Fibroblast of pulmonary artery (primary cell): ENCODE measurements around the gene IL31RA.

Source experiments
- DNase-seq: peaks from one replicate; pipeline ENCODE4 v3.0.0-alpha.2; 2010; ENCODE audit warnings: low read depth
- H3K4me3 ChIP-seq: replicated peaks from 2 replicates; pipeline ENCODE4 v1.5.1; 2011; ENCODE audit warnings: low read depth, mild to moderate bottlenecking, control low read depth, low read length, moderate library complexity
- TF ChIP-seq, protein P1 (sequence below): IDR thresholded peaks from 2 replicates; pipeline ENCODE4 v1.5.1; 2011; ENCODE audit warnings: mild to moderate bottlenecking, control low read depth, low read length, inconsistent platforms; ENCODE audit errors: missing control alignments

Gene IL31RA

DNA sequence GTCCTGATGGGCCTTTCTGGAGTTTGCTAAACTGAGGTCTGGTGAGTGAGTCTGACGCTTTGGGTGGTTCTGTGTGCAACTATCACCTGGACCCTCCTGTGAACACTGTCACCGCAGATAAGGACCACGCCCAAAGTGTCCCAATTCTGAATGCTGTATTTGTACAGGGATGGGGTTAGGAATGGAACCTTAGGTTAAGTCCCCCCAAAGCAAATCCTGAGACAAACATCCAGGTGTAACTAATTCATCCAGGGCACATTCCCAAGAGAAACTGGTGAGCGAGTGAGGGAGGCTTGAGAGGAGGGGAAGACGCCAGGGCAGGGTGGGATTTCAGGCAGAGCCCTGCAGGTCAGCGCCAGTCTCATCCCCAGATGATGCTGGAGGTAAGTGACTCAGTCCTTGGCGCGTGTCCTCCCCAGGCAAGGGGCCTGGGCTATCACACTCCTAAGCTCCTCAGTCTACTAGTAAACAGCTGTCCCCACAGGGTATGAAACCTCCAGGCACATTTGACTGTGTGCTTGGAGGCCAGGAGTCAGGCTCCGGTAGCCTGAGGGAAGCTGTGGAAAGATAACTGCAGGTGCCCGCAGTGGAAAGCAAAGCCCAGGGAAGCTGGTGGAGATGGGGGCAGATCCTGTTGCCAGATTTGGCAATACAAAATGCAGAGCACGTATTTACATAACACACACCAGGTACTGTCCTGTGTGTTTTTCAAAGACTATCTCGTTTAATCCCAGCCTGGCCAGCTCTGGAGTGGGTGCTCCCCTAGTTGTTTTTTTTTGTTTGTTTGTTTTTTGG is 76.9 kb downstream of the IL31RA start:
- no peak overlapping the region for H3K4me3 ChIP-seq
- TF ChIP-seq, protein P1, sequence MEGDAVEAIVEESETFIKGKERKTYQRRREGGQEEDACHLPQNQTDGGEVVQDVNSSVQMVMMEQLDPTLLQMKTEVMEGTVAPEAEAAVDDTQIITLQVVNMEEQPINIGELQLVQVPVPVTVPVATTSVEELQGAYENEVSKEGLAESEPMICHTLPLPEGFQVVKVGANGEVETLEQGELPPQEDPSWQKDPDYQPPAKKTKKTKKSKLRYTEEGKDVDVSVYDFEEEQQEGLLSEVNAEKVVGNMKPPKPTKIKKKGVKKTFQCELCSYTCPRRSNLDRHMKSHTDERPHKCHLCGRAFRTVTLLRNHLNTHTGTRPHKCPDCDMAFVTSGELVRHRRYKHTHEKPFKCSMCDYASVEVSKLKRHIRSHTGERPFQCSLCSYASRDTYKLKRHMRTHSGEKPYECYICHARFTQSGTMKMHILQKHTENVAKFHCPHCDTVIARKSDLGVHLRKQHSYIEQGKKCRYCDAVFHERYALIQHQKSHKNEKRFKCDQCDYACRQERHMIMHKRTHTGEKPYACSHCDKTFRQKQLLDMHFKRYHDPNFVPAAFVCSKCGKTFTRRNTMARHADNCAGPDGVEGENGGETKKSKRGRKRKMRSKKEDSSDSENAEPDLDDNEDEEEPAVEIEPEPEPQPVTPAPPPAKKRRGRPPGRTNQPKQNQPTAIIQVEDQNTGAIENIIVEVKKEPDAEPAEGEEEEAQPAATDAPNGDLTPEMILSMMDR: no peak

DNA sequence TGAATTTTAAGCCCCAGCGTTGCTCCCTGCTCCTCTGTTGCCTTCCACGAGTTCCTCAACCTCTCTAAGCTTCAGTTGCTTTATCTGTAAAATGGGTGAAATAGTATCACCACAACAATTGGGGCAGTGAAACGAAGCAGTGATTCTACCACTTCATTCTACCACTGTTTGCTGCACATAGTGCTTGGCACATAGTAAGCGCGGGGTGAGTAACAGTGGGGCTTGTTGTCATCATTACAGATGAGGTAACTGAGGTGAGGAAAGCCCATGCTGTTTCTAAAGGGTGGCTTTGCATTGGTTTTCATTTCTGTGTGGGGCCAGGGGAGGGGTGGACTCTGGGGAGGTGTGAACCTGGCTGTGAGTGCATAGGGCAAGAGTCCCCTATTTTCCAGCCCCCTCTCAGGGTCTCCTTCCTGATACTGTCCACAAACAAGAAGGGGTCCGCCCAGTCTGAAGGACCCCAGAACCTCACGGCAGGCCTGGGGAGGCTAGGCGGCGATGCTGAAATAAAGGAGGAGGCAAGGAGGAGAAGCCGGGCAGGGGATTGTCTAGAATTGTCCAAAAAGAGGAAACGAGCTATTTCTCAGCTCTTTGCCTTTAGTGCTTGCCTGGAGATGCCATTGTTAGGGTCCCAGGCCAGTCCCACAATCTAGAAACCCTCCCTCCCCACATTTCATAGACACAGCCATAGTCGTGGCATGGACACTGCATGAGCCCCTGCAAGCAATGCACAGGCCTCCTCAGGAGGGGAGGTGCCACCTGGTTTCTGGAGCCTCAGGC is 78.1 kb downstream of the IL31RA start:
- TF ChIP-seq, protein P1: no peak
- H3K4me3 ChIP-seq: no peak overlapping the region

More for the DNA sequence above, 76.9 kb downstream of the IL31RA start:
- no peak for DNase-seq

DNA sequence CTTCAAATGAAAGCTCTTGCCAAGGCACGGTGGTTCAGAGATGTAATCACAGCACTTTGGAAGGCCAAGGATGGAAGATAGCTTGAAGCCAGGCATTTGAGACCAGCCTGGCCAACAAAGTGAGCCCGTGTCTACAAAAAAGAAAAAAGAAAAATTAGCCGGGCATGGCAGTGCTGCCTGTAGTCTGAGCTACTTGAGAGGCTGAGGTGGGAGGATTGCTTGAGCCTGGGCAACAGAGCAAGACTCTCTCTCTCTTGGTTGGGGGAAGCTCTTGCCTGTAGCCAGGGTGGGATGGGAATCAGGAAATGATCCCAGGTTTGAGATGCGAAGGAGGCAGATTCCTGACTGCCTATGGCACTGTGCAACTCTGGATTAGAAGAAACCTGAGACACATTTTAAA is 81.5 kb downstream of the IL31RA start:
- no peak for DNase-seq
- H3K4me3 ChIP-seq: no peak overlapping the region
- TF ChIP-seq, protein P1: no peak

More for the DNA sequence above, 78.1 kb downstream of the IL31RA start:
- no peak for DNase-seq

DNA sequence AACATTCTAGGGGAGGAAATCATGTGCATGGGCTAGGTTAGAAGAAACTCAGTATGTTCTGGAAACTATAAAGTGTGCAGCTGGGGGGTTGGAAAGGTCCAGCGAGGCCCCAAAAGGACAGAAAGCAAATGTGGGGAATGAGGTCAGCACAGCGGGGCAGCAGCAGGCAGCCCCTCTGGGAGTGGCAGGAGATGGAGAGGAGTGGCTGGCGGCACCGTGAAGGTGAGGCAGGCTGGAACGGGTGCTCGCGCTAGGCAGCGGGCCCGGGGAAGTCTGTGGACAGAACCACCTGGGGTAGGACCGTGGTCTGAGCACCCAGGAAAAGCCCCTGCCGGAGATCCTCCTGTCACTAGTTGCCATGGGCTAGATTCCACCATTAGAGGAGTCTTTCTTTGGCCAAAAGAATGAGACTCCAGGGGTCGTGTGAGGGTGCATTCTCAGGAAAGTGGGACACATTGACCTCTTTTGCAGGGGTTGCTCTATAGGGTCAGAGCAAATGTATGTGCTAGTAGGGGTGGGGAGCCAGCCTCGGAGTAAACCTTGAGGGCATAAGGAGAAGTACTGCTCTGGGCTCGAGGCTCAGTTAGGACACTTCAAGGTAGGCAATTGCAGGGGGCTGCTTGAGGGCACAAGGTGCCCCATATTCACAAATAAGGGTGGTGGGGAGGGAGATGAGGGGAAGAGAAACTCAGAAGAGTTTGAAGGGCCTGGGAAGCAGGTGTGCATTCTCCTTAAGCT is 82.4 kb downstream of the IL31RA start:
- no peak overlapping the region for H3K4me3 ChIP-seq
- DNase-seq: no peak
- TF ChIP-seq, protein P1: no peak

DNA sequence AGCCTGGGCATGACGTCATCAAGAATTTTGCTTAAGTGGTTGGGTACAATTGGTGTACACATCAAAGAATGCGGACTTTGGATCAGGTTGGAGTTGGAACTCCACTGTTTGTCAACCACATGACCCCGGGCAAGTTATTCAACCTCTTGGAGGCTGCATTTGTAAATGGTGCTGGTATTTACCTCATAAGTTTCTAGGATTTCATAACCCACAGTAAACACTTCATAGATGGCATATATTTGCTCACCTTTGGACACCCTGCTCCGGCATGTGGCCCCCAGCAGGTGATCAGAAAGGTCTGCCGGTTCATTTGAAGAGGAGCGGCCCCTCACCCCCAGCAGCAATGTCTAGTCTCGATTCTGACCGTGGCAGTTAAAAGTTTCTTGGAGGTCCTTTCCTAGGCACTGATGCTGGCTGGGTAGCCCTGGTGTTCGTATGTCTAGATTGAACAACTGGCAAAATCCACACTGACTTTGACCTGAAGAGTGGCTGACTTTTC is 83.0 kb downstream of the IL31RA start:
- H3K4me3 ChIP-seq: no peak overlapping the region
- TF ChIP-seq, protein P1: no peak
- DNase-seq: peak; percentile 29

DNA sequence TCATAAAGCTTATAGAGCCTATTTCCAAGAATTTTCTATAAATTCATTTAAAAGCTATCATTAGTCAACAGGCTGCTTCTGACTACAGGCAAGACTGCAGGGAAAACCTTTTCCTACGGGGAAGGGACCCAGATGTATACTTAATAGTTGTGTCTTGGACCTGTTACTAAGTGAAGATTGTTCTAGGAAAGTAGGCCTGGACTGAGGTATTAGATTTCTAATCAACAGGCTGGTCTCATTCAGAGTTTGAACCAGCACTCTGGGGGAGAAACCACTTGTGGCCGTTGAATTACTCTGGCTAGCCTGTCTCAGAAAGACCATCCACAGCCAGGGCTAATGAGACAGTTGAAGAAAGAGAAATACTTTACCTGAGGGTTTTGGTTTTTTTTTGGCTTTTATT is 83.6 kb downstream of the IL31RA start:
- TF ChIP-seq, protein P1: no peak
- no peak for DNase-seq
- H3K4me3 ChIP-seq: no peak overlapping the region
